HG03095 (cell line): Measurements from ENCODE around the gene CALCOCO1.

Experiments used
- ATAC-seq: cut with Tn5 transposase; IDR thresholded peaks from one replicate; pipeline ENCODE4 v1.9.1; 2021; ENCODE audit warnings: moderate library complexity; ENCODE audit not compliant: unreplicated experiment

Gene CALCOCO1

GRCh38 chr12:53752192-53752601, 24.9 kb upstream of the CALCOCO1 start:
- ATAC-seq, result no peak

GRCh38 chr12:53751336-53752191, 24.3 kb upstream of the CALCOCO1 start, which contains the start of gene CISTR:
Gene CISTR, minus strand, starts transcription at chr12:53751979.
- ATAC-seq, result no peak

DNA sequence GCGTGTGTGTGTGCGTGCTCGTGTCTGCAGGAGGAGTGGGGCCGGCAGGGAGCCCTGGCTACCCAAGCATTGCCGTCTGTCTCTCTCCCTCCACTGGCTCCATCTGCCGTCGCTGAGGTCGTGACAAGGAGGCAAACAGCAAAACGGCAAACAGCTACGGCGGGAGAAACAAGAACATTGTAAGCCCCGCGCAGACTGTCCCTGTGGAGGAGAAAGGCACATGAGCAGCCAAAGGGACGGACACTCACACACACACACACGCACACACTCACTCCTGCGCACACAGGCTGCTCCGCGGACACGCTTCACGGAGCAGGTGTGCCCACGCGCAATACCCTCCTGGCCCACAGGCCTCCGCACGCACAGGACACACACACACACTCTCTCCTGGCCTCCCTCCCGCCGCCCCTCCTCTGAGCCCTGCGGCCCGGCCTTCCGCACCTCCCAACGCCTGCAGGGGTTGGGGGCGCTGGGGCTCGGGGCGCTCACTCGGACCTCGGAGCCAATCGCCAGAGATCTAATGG, 23.6 kb upstream of the CALCOCO1 start:
- no peak for ATAC-seq

DNA sequence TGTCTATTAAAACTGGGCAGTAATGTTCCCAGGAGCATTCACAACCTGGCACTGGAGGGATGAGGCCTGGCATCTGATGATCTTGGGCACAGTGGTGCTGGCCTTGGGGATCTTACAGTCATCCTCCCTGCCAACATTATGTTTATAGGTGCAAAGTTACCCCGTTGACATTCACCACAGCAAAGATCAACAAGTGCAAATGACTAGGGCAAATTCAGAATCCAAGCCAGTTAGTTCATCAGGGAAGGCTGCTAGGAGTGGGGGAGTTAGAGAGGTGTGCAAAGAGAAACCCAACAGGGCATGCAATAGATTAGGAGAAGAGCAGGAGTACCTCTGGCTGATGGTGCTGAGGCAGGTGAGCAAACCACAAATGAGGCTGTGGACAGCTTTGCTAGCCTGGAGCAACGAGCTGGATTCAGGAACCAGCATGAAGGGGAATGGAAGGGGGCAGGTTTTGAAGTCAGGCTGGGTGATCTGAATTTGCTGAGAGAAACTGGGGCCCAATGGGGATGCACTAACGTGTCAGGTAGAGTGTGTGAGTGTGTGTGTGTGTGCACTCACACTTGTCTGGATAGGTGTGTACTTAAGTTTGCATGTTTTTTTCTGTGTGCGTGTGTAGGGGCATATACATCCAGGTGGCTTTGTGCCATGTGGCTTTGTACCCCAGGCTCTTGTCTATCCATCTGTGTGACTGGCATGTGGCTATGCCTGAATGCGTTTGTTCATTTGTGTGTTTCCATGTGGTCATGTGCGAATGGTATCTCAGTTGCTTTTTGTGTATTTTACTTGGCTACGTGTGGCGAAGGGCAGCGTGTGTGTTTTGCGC, 22.9 kb upstream of the CALCOCO1 start:
- no peak for ATAC-seq

DNA sequence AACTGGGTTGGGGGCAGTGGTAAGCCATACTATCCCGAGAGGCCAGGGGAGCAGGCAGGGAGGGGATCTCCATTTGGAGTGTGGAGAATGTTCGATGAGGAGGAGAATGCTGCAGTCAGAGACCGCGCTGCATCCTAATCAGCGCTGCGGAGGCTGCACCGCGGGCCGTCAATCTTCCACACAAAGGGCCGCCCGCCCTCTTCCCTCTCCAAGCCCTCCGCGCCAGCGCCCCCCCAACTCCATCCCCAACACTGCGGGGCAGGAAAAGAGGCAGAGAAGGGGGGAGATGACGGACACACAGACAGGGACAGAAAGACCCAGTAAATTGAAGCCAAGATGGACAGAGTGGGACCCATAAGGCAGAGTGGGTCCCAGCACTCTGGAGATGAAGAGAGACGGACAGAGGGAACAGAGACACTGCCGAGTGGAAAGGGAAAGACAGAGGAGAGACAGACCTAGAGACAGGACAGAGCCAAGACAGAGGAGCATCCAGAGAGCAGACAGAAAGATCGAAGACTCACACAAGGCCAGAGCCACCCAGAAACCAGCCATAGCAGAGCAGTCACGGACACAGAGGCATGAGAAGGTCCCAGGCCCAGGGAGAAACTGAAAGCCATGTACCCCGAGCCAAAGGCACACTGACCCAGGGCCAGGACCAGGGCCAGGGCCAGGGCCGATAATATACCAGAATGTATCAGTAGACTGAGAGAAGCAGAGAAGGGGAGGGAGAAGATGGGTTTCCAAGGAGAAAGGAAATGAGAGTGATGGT, 21.0 kb upstream of the CALCOCO1 start:
- ATAC-seq, result no peak

DNA sequence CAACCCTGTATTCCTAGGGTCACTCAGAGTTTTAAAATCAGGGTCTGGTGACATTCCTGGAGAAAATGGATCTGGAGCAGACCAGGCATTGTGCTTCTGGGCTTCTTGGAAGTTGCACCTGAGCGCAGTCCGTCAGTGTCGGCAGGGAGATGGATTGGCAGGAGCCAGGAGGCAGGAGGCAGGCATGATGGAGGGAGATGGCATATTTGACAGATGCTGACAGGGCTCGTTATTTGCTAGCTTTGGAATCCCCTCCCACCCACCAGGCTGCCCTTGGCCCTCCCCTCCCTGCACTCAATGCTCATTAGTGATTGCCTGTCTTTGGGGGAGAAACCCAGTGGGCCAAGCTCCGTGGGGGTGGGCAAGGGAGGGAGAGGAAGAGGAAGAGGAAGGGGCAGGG, 19.8 kb upstream of the CALCOCO1 start:
- ATAC-seq, result no peak

DNA sequence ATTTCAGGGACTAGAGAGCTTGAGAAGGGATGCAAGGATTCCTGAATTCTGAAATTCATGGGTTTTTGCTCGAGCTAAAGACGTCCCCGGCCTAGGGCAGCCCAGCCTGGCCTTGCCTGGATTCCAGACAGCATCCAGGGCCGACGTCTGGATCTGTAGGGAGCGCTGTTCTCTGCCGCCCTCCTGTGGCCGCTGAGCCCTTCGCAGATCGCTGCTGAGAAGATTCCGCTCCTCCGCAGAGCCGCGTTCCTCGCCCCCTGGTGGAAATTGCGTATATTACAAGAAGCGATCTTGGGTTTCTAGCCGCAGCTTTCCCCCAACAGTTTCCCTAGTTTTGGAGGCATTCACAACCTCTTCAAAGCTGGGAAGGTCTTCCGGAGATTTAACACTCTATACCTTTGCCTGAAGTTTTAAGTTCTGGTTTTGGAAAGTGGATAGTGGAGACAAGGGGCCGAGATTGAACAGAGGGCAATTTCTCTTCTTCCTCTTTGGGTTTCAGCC, 19.4 kb upstream of the CALCOCO1 start:
- ATAC-seq, result no peak

DNA sequence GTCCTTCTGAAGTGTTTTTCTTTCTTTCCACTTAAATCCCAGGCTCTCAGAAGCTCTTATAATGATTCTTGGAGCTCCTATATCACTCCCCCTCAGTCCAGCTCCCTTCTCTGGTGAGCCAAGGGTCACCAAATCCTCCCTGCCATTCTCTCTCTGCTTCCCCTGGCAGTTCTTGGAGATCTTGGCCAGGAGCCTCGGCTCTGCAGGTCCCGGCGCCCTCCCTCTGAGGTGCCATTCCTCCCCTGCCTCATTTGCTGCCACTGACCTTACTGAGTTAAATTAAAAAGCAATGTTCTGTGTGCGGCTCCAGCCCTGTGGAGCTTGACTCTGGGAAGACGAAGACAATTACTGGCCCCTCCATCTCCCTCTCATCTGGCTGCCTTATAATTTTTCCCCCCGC, 17.5 kb upstream of the CALCOCO1 start:
- ATAC-seq, result no peak

DNA sequence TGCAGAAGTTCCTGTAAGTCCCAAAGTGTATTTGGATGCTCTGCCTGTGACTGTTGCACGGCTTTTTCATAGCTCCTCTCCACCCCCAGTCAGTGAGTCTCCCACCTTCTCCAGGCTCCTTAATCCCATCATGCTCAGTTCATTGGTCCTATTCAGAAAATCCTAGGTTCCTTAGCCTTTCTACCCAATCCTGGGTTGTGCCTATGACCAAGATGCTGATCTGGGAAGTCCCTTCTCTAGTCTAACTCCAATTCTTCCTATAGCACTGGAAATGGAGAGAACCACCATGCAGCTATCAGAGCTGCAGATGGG, 16.8 kb upstream of the CALCOCO1 start:
- no peak for ATAC-seq

- no peak for ATAC-seq
Measured at GRCh38 chr12:53743266-53744129, 16.2 kb upstream of the CALCOCO1 start.

DNA sequence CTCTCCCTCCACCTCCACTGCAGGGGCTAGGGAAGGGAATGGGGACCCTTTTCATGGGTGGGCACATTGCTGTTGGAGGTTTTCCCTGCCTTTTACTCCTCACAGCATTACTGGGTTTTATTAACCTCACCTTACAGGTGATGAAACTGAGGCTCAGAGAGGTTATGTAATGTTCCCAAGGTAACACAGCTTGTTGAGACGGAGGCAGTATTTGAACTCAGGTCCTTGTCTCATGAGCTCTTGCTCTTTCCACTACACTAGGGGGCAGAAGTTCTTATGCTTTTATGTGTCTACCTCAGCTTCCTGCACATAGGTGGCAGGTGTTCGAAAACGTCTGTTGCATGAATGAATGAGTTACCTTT, 12.9 kb upstream of the CALCOCO1 start:
- ATAC-seq, result no peak

DNA sequence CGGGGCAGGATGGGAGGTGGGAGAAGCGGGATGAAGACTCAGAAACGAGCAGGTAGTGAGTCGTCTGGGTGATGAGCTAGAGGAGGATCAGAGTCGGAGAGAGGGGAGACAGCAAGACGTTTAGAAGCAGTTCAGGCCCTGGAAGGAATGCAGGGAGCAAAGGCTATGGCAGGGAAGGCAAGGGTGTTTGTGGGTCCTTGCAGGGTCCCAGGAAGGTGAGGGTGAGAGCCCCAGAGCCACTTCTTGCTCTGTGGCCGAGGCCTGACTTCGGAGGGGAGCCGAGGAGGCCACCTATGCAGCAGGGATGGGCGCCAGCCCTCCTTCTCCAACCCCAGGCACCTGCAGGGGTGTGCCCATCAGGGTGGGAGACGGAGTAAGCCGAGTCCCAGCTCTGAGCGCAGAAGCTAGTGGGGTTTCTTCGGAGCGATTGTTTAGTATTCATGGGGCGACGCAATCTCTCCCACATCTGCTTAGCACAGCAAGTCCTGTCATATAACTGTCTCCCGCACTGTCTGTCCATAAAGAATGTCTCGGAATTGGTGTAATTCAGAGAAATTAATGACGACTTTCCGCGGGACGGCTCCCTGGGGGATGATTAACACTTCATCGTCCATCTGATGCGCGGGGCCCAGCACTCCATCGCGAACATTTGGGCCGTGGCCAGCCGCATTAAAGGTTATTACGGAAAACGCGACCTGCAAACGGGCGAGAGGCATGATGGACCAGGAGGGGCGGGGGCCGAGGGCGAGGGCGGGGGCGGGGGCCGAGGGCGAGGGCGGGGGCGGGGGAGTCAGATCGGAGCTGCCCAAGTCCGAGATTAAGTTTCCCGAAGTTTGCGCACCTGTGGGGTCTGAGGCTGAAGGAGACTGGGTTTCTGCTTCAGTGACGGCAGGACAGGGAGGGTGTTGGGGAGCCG, 12.2 kb upstream of the CALCOCO1 start:
- ATAC-seq, result no peak

DNA sequence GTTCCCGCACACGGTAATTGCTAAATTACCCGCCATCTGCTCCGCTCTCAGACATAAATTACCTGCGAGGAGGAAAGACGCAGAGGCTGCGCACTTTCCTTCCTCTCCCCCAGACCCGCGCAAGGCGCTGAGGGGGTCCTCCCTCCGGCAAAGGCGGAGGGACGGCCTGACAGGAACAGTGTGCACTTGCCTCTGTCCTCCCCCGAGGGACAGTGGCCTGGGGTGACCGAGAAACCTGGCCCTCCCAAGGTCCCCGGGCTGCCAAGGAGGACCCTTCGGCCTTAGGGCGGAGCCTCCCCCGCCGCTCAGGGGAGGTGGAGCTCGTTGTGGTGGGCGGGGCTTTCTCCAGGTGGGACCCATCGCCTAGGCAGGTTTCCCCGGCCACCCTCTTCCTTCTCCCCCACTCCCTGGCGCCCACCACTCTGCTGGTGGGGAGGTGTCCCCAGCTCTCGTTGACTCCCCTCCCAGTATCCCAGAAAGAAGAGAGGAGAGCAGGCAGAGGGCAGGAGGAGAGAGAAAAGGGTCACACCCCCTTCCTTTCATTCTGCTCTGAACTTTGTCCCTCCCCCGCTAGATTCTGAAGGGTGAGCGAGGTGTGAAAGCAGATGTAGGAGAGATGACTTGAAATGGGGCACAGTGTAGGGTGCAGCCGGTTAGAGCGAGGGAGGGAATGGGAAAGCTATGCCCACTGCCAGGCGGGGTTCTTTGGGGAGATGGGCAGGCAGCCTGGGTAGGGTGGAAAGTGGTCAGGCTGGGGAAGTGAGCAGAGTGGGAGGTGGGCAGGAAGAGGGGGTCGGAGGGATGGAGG, 11.4 kb upstream of the CALCOCO1 start:
- no peak for ATAC-seq

DNA sequence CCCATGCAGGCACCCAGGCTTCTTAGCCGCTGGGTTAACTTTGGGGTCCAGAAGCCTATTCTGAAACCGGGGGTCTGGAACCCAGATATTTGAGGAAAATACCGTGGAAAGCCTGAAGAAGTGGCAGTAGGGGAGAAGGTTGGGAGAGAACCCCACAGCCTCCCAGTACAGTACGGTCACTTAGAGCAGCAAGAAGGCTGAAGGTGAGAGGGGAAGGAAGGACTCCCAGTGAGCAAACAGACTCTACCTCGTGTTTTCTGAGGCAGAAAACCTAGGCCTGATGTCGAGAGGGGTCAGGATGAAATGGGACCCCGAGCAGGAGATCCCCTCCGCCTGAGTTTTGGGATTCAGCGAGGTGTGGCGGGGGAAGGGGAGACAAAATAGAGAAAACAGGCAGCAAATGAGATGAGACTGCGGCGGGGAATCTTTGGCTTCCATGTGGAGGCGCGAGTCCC, 10.7 kb upstream of the CALCOCO1 start:
- ATAC-seq, result no peak

DNA sequence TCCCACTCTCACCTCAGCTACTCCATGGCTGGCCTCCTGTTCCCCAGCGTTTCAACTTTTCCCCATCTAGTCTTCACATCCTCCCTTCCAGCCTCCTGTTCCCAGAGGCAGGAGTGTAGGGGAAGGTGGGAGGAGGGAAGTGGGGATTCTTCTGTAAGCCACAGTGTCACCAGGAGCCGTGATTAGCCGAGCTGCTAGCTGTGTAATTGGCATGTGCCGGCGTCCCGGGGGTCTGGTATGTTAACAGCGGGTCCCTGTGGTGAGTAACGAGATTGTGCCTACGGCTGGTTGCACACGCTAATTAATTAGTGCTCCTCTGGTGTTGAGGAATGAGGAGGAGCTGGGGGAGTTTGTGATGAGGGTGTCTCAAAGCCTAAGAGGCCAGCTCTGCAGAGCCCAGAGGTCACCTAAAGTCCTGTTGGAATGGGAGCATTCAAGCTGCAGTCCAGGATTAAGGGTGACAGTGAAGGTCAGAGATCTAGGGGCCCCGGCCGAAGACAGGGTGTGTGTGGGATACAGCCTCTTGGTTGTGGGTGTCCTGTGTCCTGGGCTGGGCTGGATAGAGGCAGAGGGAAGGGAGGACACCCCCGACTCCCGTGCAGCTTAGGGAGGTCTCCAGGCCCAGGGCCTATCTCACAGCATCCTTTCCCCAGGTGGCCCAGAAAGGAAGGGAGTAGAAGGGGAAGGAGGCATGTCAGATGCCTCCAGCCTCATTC, 10.0 kb upstream of the CALCOCO1 start:
- ATAC-seq, result no peak

- ATAC-seq, result no peak
Measured at GRCh38 chr12:53736592-53736991, 9.3 kb upstream of the CALCOCO1 start.

DNA sequence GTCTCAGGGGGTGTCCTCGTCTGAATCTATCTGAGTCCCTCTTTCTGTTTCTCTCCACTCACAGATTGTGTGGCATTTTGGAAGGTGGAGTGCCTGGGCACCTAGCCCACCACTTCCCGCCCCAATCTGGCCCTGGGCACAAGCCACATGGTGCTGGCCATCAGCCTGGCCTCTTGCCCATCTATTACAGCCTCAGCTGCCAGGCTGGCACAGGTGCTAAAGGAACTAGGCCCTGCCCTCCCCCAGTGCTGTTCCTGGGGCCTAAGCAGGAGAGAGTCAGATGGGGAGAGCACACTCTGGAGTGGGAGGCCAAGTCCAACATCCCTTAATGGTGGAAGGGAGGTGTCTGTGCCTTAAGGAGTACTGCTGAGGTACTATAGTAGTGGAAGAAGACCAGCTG, 8.3 kb upstream of the CALCOCO1 start:
- ATAC-seq, result no peak

GRCh38 chr12:53734425-53734824, 7.2 kb upstream of the CALCOCO1 start:
- no peak for ATAC-seq
